Activated T-helper 1 cell treated with Interleukin-2 at 50 U/mL for 16 hours (primary cell): ENCODE measurements around the gene DPH5.

Experiments
- DNase-seq: peaks from one replicate; pipeline ENCODE4 v3.0.0-alpha.2; 2020; ENCODE audit warnings: low read depth

The DPH5 gene

GRCh38 chr1:100941580-100942216 is 83.9 kb downstream of the DPH5 start:
- DNase-seq: no peak

GRCh38 chr1:100941098-100941527 is 84.5 kb downstream of the DPH5 start:
- no peak for DNase-seq
